GM12878 (cell line): ENCODE measurements around the gene CC2D1A. TPM values are rescaled to one million over a fixed set of nuclear protein-coding genes. Genes with fewer than 3 reads are reported as not detected.

ENCODE experiments used
- ATAC-seq: fragments of 200-7000 bp; cut with Tn5 transposase; 3 replicates; pipeline ENCODE4 v1.9.1; 2020; ENCODE audit warnings: mild to moderate bottlenecking, moderate library complexity
- BruUV-seq: library from RNA; stranded (reverse); fragments of 400-500 nt; replicated peaks from 2 replicates; lab custom pipeline; 2021; lab: Mats Ljungman, UMichigan
- CTCF ChIA-PET: fragments of 300-600 bp; sonication (Branson Sonifier 250); formaldehyde crosslinking; extraction: SDS; loops from one replicate; lab custom pipeline; 2021; ENCODE audit warnings: inconsistent platforms; lab: Yijun Ruan, JAX
- POLR2A ChIA-PET: fragments of 350-600 bp; formaldehyde crosslinking; extraction: SDS; loops from one replicate; lab custom pipeline; 2021; ENCODE audit warnings: inconsistent platforms; lab: Charles Lee
- RAD21 ChIA-PET: fragments of 300-600 bp; sonication (Branson Sonifier 250); formaldehyde crosslinking; loops from one replicate; lab custom pipeline; 2023; ENCODE audit warnings: antibody characterized with exemption; ENCODE audit not compliant: unreplicated experiment; lab: Charles Lee
- SMC1A ChIA-PET: fragments of 300-600 bp; sonication (Branson Sonifier 250); formaldehyde crosslinking; loops from one replicate; lab custom pipeline; 2023; ENCODE audit not compliant: unreplicated experiment, uncharacterized antibody; lab: Charles Lee
- DNase-seq: peaks from one replicate; pipeline ENCODE4 v3.0.0-alpha.2; 2011; ENCODE audit warnings: low read depth, low spot score
- FAIRE-seq: peaks from 3 replicates; lab custom pipeline; 2011; peaks lifted over from hg19 to GRCh38; lab: Jason Lieb, UNC
- H2AFZ ChIP-seq: 2 replicates; pipeline ENCODE4 v1.6.0; 2011; ENCODE audit warnings: low read depth, low read length, control low read depth; ENCODE audit not compliant: control insufficient read depth
- H3K27ac ChIP-seq: 2 replicates; pipeline ENCODE4 v1.5.1; 2011; ENCODE audit warnings: control low read depth; ENCODE audit not compliant: control insufficient read depth, insufficient read depth
- H3K27me3 ChIP-seq, 2 experiments: replicated peaks in 1 of 2; 2 replicates each; pipeline versions ENCODE4 v1.6.0 to v1.6.1; 2011; ENCODE audit warnings: low read length in 1 of 2; ENCODE audit not compliant: control insufficient read depth in 2 of 2, insufficient read depth in 2 of 2
- H3K36me3 ChIP-seq, 2 experiments: 2 replicates each; pipeline ENCODE4 v1.5.1; 2011; ENCODE audit warnings: low read length in 1 of 2; ENCODE audit not compliant: control insufficient read depth in 2 of 2, insufficient read depth in 2 of 2
- H3K4me1 ChIP-seq: 2 replicates; pipeline ENCODE4 v1.6.1; 2011; ENCODE audit warnings: mild to moderate bottlenecking, low read length, moderate library complexity, mixed read lengths; ENCODE audit not compliant: control insufficient read depth, insufficient read depth
- H3K4me2 ChIP-seq: 2 replicates; pipeline ENCODE4 v1.6.0; 2011; ENCODE audit warnings: control low read depth; ENCODE audit not compliant: control insufficient read depth, insufficient read depth
- H3K4me3 ChIP-seq: fragments of 200-600 bp; sonication (generic); 2 replicates; pipeline ENCODE4 v1.5.1; 2016
- H3K79me2 ChIP-seq: 2 replicates; pipeline ENCODE4 v1.6.0; 2011; ENCODE audit warnings: low read length; ENCODE audit not compliant: control insufficient read depth, insufficient read depth
- H3K9ac ChIP-seq: 2 replicates; pipeline ENCODE4 v1.8.0; 2011; ENCODE audit warnings: low read length, control low read depth, mixed read lengths; ENCODE audit not compliant: control insufficient read depth, insufficient read depth
- H3K9me3 ChIP-seq: replicated peaks from 3 replicates; pipeline ENCODE4 v1.5.1; 2011; ENCODE audit warnings: mild to moderate bottlenecking, low read length; ENCODE audit not compliant: control insufficient read depth, insufficient read depth
- H4K20me1 ChIP-seq: 2 replicates; pipeline ENCODE4 v1.6.0; 2011; ENCODE audit not compliant: control insufficient read depth, insufficient read depth
- CBFB ChIP-seq: IDR thresholded peaks from 2 replicates; pipeline ENCODE4 v1.6.1; 2016; ENCODE audit warnings: antibody characterized with exemption, low read depth
- CBX5 ChIP-seq: sonication (generic); IDR thresholded peaks from 2 replicates; pipeline ENCODE4 v1.6.1; 2016; ENCODE audit warnings: low read depth, moderate library complexity, mild to moderate bottlenecking, inconsistent platforms
- CEBPB ChIP-seq, 2 experiments: fragments of 150-350 bp in 1 of 2; IDR thresholded peaks; 2 replicates each; pipeline ENCODE4 v1.6.1; 2012 to 2014; ENCODE audit warnings: low read depth in 2 of 2, low read length in 2 of 2, borderline replicate concordance in 1 of 2, inconsistent platforms in 1 of 2
- JUNB ChIP-seq: IDR thresholded peaks from 2 replicates; pipeline ENCODE4 v1.6.1; 2016; ENCODE audit warnings: antibody characterized with exemption, mild to moderate bottlenecking
- NFYA ChIP-seq: IDR thresholded peaks from 2 replicates; pipeline ENCODE4 v1.6.1; 2011; ENCODE audit warnings: low read depth, mild to moderate bottlenecking, low read length, improper control_type of control experiment, borderline replicate concordance
- NR2C1 ChIP-seq: fragments of 450-650 bp; IDR thresholded peaks from 2 replicates; pipeline ENCODE4 v1.6.1; 2017; ENCODE audit warnings: antibody characterized with exemption, mild to moderate bottlenecking, moderate library complexity
- PAX8 ChIP-seq: fragments of 450-650 bp; IDR thresholded peaks from 2 replicates; pipeline ENCODE4 v1.6.1; 2017; ENCODE audit warnings: mild to moderate bottlenecking, moderate library complexity
- REST ChIP-seq: IDR thresholded peaks from 2 replicates; pipeline ENCODE4 v1.6.1; 2012; ENCODE audit warnings: mild to moderate bottlenecking, low read depth, low read length
- SIN3A ChIP-seq: IDR thresholded peaks from 2 replicates; pipeline ENCODE4 v1.6.1; 2012; ENCODE audit warnings: low read depth, low read length, improper control_type of control experiment
- SREBF1 ChIP-seq: IDR thresholded peaks from 2 replicates; pipeline ENCODE4 v1.6.1; 2012; ENCODE audit warnings: mild to moderate bottlenecking, low read length
- TARDBP ChIP-seq: IDR thresholded peaks from 2 replicates; pipeline ENCODE4 v1.6.1; 2016; ENCODE audit warnings: borderline replicate concordance
- YY1 ChIP-seq: IDR thresholded peaks from 2 replicates; pipeline ENCODE4 v1.6.1; 2011; ENCODE audit warnings: low read depth, mild to moderate bottlenecking, low read length
- ZBTB40 ChIP-seq: fragments of 450-650 bp; IDR thresholded peaks from 2 replicates; pipeline ENCODE4 v1.6.1; 2016; ENCODE audit warnings: mild to moderate bottlenecking, moderate library complexity, borderline replicate concordance
- ZZZ3 ChIP-seq: IDR thresholded peaks from 2 replicates; pipeline ENCODE4 v1.6.1; 2011; ENCODE audit warnings: low read depth; ENCODE audit not compliant: control insufficient read depth, insufficient read length
- WGBS: methylation state at CpG from one replicate; pipeline ENCODE4 v1.1.6; 2016; ENCODE audit warnings: low lambda C conversion rate; ENCODE audit not compliant: insufficient replicate concordance, insufficient coverage; ENCODE audit errors: missing lambda C conversion rate; 5-methylcytosine and 5-hydroxymethylcytosine counted together
- in situ Hi-C: fragments of 300-500 bp; cut with MboI; formaldehyde crosslinking; loops from 9 replicates; pipeline ENCODE4 v1.14.3; 2018; ENCODE audit warnings: mixed read lengths
- intact Hi-C: fragments of 100-400 bp; cut with micrococcal nuclease; formaldehyde crosslinking; loops from one replicate; pipeline ENCODE4 v1.14.2; 2022; ENCODE audit not compliant: unreplicated experiment
- polyA plus RNA-seq, 11 experiments: library from polyadenylated mRNA; depleted of rRNA in 4 of 11; unstranded in 6 of 11; stranded (reverse) in 5 of 11; fragments of >200 nt; fragmentation: Nextera tagmentation in 4 of 11; fragmentation: Illumina TruSeq in 1 of 11; extraction: Ambion mirVana in 4 of 11; extraction: Trizol in 1 of 11; gene quantifications; 1 replicate in 1 of 11; 2 replicates in 10 of 11; pipeline versions ENCODE4 v1.2.1 to v1.2.3, GENCODE V29; 2011 to 2016; ENCODE audit warnings: inconsistent platforms in 2 of 11, missing spikeins in 2 of 11, low read depth in 1 of 11
- total RNA-seq, 4 experiments: library from RNA; depleted of rRNA in 3 of 4; stranded (reverse); fragments of >200 nt in 3 of 4; fragmentation: Illumina TruSeq in 1 of 4; extraction: Trizol in 1 of 4; gene quantifications; 2 replicates each; pipeline versions ENCODE4 v1.2.1 to v1.2.3, GENCODE V29; 2013 to 2021

CC2D1A gene
- total and polyA plus RNA-seq, 10 of the 15 experiments (the other 5 are each of a cell fraction or from before 2014, with no cell fraction given) = 0.13 to 36.1 (median 16.1) TPM

- SMC1A ChIA-PET = interaction anchor here (0.8 to 1.8 kb wide), 2 partner anchors 24 to 189 kb away, joined by 3 to 4 read pairs; no protein-coding TSS in a partner anchor
- no peaks in the 10 kb centered on the region for H3K27me3 ChIP-seq
- no peaks in the 10 kb centered on the region; the same call in 2 of the 3 replicates for H3K9me3 ChIP-seq
- no peaks in the 10 kb centered on the region for H3K79me2 ChIP-seq
- BruUV-seq = no TSS peak
- POLR2A ChIA-PET = interaction anchor here (1.1 kb wide), 1 partner anchor 8 kb away, joined by 3 read pairs; no protein-coding TSS in a partner anchor
- intact Hi-C loops (no loop called here), in situ Hi-C loops (no loop called here)
- RAD21 ChIA-PET = interaction anchor here (3.1 kb wide), 1 partner anchor 8 kb away, joined by 13 read pairs; no protein-coding TSS in a partner anchor
- no peak overlapping the region for H3K4me3 ChIP-seq
- no peak overlapping the region for H3K9ac ChIP-seq
- no peak for TF ChIP-seq ZBTB40
- TF ChIP-seq CEBPB (IDR thresholded peaks at IDR 0.05; ENCODE audit: borderline replicate concordance in 1 of 2, low read depth in 2 of 2, low read length in 2 of 2) = no peak
- no peak for TF ChIP-seq SIN3A
- no peak for TF ChIP-seq ZZZ3
- TF ChIP-seq REST = no peak
- TF ChIP-seq NR2C1 = no peak
- no peak for TF ChIP-seq YY1
- TF ChIP-seq TARDBP = no peak
- TF ChIP-seq CBX5 = no peak
- TF ChIP-seq CBFB = no peak
- TF ChIP-seq PAX8 = no peak
- TF ChIP-seq JUNB = no peak
- no peak for TF ChIP-seq SREBF1
- TF ChIP-seq NFYA = no peak
- H3K4me2 ChIP-seq = no peak overlapping the region
- 44% methylated on average over 4 of the region's 4 CpGs for WGBS
- H3K4me1 ChIP-seq = no peaks in the 10 kb centered on the region
- DNase-seq = no peak
- H4K20me1 ChIP-seq = no peaks in the 10 kb centered on the region
- H3K36me3 ChIP-seq = no peaks in the 10 kb centered on the region
- CTCF ChIA-PET = interaction anchor here (1.1 to 1.8 kb wide), 4 partner anchors 8 to 266 kb away, joined by 3 to 12 read pairs (median 3); no protein-coding TSS in a partner anchor
- H3K27ac ChIP-seq = no peak overlapping the region
- H2AFZ ChIP-seq = no peak overlapping the region
- FAIRE-seq = no peak
- ATAC-seq = no peak
Measured at GRCh38 chr19:13870873-13871272, 35.1 kb upstream of the CC2D1A start.
